ENCODE results near the gene CASP8.

DNA sequence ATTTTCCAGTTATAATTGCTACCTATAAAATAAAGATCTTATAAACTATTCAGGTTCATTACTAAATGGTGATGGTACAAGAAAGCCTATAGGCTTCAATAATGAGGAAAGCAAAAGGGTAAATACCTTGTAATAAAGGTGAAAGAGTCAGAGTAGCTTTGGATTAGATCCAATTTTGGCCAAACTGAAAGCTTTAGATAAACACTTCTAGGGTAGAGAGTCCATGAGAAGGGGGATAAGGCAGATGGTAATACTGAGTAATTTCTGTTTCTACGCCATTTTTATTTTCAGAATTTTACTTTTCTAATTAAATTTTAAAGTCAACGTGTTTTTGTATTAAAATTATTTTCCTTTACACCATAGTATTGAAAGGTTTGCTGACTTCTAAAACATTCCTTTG lies 9.4 kb downstream of the CASP8 start:
- TF ChIP-seq POLR2A (IDR thresholded peaks at IDR 0.05; ENCODE audit: low read depth, low read length) = no peak
- TF ChIP-seq POLR2AphosphoS5 (IDR thresholded peaks at IDR 0.05; ENCODE audit: low read depth, low read length) = no peak

Measured in GM12892 (cell line).